ENCODE results near the gene SH3RF3.

Gene SH3RF3

GRCh38 chr2:109435901-109436598, 307.0 kb downstream of the SH3RF3 start:
- no peak for DNase-seq (ENCODE audit: extremely low read depth, low read depth)
- TF ChIP-seq CTCF (IDR thresholded peaks at IDR 0.05; ENCODE audit: low read depth, low read length), result no peak

GRCh38 chr2:109436610-109437225, 307.7 kb downstream of the SH3RF3 start:
- DNase-seq (ENCODE audit: extremely low read depth, low read depth), result no peak
- TF ChIP-seq CTCF (IDR thresholded peaks at IDR 0.05; ENCODE audit: low read depth, low read length), result no peak

- TF ChIP-seq CTCF (IDR thresholded peaks at IDR 0.05; ENCODE audit: low read depth, low read length), result no peak
- DNase-seq (ENCODE audit: extremely low read depth, low read depth), result no peak
Measured at GRCh38 chr2:109437325-109438090, 308.5 kb downstream of the SH3RF3 start.

DNA sequence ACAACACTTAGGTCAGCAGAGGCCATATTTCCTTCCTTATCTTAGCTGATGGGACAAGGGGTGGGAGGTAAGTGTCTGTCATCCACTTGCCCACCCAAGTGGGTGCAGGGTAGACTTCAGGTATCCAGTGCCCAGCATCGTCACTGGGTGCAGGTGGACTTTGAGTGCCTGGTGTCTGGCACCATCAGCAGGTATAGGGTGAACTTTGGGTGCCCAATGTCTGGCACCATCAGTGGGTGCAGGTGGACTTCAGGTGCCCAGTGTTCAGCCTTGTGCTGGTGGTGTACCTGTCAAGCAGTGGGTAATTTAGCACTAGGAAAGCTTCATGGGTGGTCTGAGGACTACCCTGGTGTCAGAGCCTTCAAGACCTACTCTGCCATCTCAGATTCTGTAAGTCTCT, 309.1 kb downstream of the SH3RF3 start:
- DNase-seq (ENCODE audit: extremely low read depth, low read depth), result no peak
- TF ChIP-seq CTCF (IDR thresholded peaks at IDR 0.05; ENCODE audit: low read depth, low read length), result no peak

DNA sequence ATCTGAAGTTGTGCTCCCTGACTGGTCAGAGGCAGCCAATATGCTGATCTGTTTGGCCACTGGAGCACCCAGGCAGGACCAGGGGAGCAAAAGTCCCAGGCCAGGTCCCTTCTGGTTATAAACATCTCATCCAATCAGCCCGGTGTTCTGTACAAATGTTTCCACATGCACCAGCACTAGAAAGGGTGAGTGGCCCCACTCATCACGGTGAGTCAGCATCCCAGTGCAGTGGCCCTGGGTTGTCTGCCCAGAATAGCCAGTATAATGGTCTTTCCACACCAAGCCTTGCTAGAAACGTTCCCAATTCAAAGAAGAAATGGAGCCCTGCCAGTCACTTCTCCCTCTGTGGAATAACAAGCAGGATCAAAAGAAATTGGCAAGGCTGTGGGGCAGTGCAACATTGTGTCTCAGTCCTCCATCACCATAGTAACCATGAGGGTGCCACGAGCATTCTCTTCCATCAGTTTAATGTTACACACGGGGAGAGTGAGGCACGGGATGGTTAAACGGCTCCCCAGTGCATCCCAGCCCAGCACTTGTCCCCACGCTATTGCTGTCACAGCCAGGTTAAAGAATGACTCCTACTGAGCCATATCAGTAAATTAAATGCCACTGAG, 309.9 kb downstream of the SH3RF3 start:
- peak; percentile 27 for DNase-seq (ENCODE audit: extremely low read depth, low read depth)

GRCh38 chr2:109439390-109439786, 310.4 kb downstream of the SH3RF3 start:
- no peak for DNase-seq (ENCODE audit: extremely low read depth, low read depth)
- TF ChIP-seq CTCF (IDR thresholded peaks at IDR 0.05; ENCODE audit: low read depth, low read length), result no peak

More for the DNA sequence above, 309.9 kb downstream of the SH3RF3 start:
- TF ChIP-seq CTCF (IDR thresholded peaks at IDR 0.05; ENCODE audit: low read depth, low read length), result no peak

All from AG09319 (cell line).